HL-60 (cell line): ENCODE measurements around the gene NFASC.

Experiments
- DNase-seq, 2 experiments: peaks; one replicate each; pipeline ENCODE4 v3.0.0-alpha.2; 2010 to 2020; ENCODE audit warnings: low read depth in 1 of 2, low spot score in 1 of 2
- H3K27ac ChIP-seq: fragments of 250-450 bp; sonication (Bioruptor Pico); replicated peaks from 2 replicates; pipeline ENCODE4 v1.5.1; 2020; ENCODE audit warnings: mild to moderate bottlenecking, moderate library complexity
- H3K27me3 ChIP-seq: fragments of 250-450 bp; sonication (Bioruptor Pico); 2 replicates; pipeline ENCODE4 v1.5.1; 2021; ENCODE audit warnings: mild to moderate bottlenecking, moderate library complexity; ENCODE audit not compliant: insufficient read depth, poor library complexity, severe bottlenecking
- H3K4me3 ChIP-seq: replicated peaks from 2 replicates; pipeline ENCODE4 v1.5.1; 2011; ENCODE audit warnings: mild to moderate bottlenecking, control low read depth, low read length; ENCODE audit not compliant: insufficient read depth
- CTCF ChIP-seq: IDR thresholded peaks from one replicate; pipeline ENCODE4 v1.5.1; 2011; ENCODE audit warnings: low read length, control low read depth, inconsistent platforms; ENCODE audit not compliant: insufficient read depth
- GABPA ChIP-seq: IDR thresholded peaks from 2 replicates; pipeline ENCODE4 v1.6.1; 2012; ENCODE audit warnings: low read depth
- POLR2AphosphoS5 ChIP-seq: IDR thresholded peaks from 2 replicates; pipeline ENCODE4 v1.6.1; 2012; ENCODE audit warnings: low read depth
- REST ChIP-seq: IDR thresholded peaks from 2 replicates; pipeline ENCODE4 v1.6.1; 2012; ENCODE audit warnings: low read depth; ENCODE audit not compliant: insufficient replicate concordance
- SPI1 ChIP-seq: IDR thresholded peaks from 2 replicates; pipeline ENCODE4 v1.6.1; 2012; ENCODE audit warnings: low read depth, mild to moderate bottlenecking, borderline replicate concordance

The NFASC gene

GRCh38 chr1:205003358-205004131 lies 132.9 kb downstream of the NFASC start:
- Histone ChIP-seq H3K4me3 (no peak overlapping the region), H3K27me3 (no peaks in the 10 kb centered on the region), H3K27ac (no peak overlapping the region)
- DNase-seq, result no peak
- no peak for TF ChIP-seq CTCF
- TF ChIP-seq REST, result no peak
- no peak for TF ChIP-seq SPI1
- TF ChIP-seq POLR2AphosphoS5, result no peak

GRCh38 chr1:205004351-205004750 lies 133.7 kb downstream of the NFASC start:
- TF ChIP-seq POLR2AphosphoS5 (no peak), CTCF (no peak), REST (no peak), GABPA (no peak), SPI1 (no peak)
- Histone ChIP-seq H3K4me3 (no peak overlapping the region), H3K27me3 (no peaks in the 10 kb centered on the region), H3K27ac (no peak overlapping the region)
- DNase-seq, result no peak

- DNase-seq, result no peak
- H3K27ac ChIP-seq, result no peak overlapping the region
- H3K4me3 ChIP-seq, result no peak overlapping the region
- no peak for TF ChIP-seq CTCF
- no peak for TF ChIP-seq SPI1
- TF ChIP-seq POLR2AphosphoS5, result no peak
- TF ChIP-seq REST, result no peak
- TF ChIP-seq GABPA, result no peak
- H3K27me3 ChIP-seq, result no peaks in the 10 kb centered on the region
These were observed 138.2 kb downstream of the NFASC start for GRCh38 chr1:205008896-205009295.
